Upper lobe of left lung (tissue), 6 donors: Measurements from ENCODE around the gene ARF6. TPM values are rescaled to one million over a fixed set of nuclear protein-coding genes. Genes with fewer than 3 reads are reported as not detected.
A peak's percentile ranks its signal among the peaks of the same experiment; 100 is the strongest.

Source experiments
- ATAC-seq, 2 donors: fragments of 200-7000 bp; cut with Tn5 transposase; one replicate each; pipeline ENCODE4 v1.9.1; 2022; ENCODE audit warnings: mild to moderate bottlenecking in 2 of 2, moderate library complexity in 2 of 2; ENCODE audit not compliant: low FRiP score in 2 of 2
- DNase-seq, 2 donors: peaks; one replicate each; pipeline ENCODE4 v3.0.0-alpha.2; 2019 to 2020
- H3K27ac ChIP-seq, 4 donors: fragments of 200-600 bp; sonication (generic); one replicate each; pipeline ENCODE4 v1.5.1; 2016 to 2019
- H3K27me3 ChIP-seq, 4 donors: fragments of 200-600 bp; sonication (generic); one replicate each; pipeline ENCODE4 v1.5.1; 2017 to 2019
- H3K36me3 ChIP-seq, 4 donors: fragments of 200-600 bp; sonication (generic); one replicate each; pipeline ENCODE4 v1.5.1; 2016 to 2019
- H3K4me1 ChIP-seq, 4 donors: fragments of 200-600 bp; sonication (generic); one replicate each; pipeline ENCODE4 v1.5.1; 2018 to 2019
- H3K4me3 ChIP-seq, 4 donors: fragments of 200-600 bp; sonication (generic); one replicate each; pipeline ENCODE4 v1.5.1; 2017 to 2019; ENCODE audit warnings: mild to moderate bottlenecking in 2 of 4, moderate library complexity in 1 of 4
- H3K9me3 ChIP-seq, 4 donors: fragments of 200-600 bp; sonication (generic); one replicate each; pipeline ENCODE4 v1.5.1; 2018 to 2019
- EP300 ChIP-seq, 4 donors: sonication (generic); formaldehyde crosslinking; IDR thresholded peaks; one replicate each; pipeline ENCODE4 v1.5.1; 2017; ENCODE audit warnings: antibody characterized with exemption in 4 of 4, control low read depth in 2 of 4
- POLR2A ChIP-seq, 4 donors: fragments of 450-650 bp; IDR thresholded peaks; one replicate each; pipeline ENCODE4 v1.5.1; 2016 to 2017; ENCODE audit warnings: antibody characterized with exemption in 4 of 4, mild to moderate bottlenecking in 2 of 4
- POLR2AphosphoS5 ChIP-seq, 2 donors: sonication (generic); formaldehyde crosslinking; IDR thresholded peaks; one replicate each; pipeline ENCODE4 v1.5.1; 2017; ENCODE audit warnings: antibody characterized with exemption in 2 of 2
- WGBS, 2 donors: methylation state at CpG; one replicate each; pipeline ENCODE4 v1.1.5; 2017 to 2018; 5-methylcytosine and 5-hydroxymethylcytosine counted together
- small RNA-seq, 4 donors: library from RNA; depleted of rRNA; stranded (forward); fragments of <200 nt; gene quantifications; one replicate each; pipeline ENCODE3, GENCODE V24; 2016
- total RNA-seq, 6 donors: library from RNA; depleted of rRNA in 4 of 6; stranded (reverse); fragments of >200 nt in 4 of 6; gene quantifications; one replicate each; pipeline versions ENCODE4 v1.1.0 to v1.2.1, GENCODE V29; 2016 to 2021
- TF ChIP-seq, protein P1 (sequence below), 6 experiments: fragments of 450-650 bp in 4 of 6; fragments of 200-600 bp in 2 of 6; sonication (generic) in 2 of 6; IDR thresholded peaks; one replicate each; pipeline ENCODE4 v1.5.1; 2016 to 2019; ENCODE audit warnings: antibody characterized with exemption in 6 of 6
- donor health status: DM: no; HTN: no; CAD: no; lungs with moderate emphysema.
- donor health status: DM: no; HTN: yes; CAD: no; lungs with severe emphysema.

Gene ARF6
- total RNA-seq, 6 donors from 2014 or later, result 21.0 to 81.8 (median 61.0) TPM

DNA sequence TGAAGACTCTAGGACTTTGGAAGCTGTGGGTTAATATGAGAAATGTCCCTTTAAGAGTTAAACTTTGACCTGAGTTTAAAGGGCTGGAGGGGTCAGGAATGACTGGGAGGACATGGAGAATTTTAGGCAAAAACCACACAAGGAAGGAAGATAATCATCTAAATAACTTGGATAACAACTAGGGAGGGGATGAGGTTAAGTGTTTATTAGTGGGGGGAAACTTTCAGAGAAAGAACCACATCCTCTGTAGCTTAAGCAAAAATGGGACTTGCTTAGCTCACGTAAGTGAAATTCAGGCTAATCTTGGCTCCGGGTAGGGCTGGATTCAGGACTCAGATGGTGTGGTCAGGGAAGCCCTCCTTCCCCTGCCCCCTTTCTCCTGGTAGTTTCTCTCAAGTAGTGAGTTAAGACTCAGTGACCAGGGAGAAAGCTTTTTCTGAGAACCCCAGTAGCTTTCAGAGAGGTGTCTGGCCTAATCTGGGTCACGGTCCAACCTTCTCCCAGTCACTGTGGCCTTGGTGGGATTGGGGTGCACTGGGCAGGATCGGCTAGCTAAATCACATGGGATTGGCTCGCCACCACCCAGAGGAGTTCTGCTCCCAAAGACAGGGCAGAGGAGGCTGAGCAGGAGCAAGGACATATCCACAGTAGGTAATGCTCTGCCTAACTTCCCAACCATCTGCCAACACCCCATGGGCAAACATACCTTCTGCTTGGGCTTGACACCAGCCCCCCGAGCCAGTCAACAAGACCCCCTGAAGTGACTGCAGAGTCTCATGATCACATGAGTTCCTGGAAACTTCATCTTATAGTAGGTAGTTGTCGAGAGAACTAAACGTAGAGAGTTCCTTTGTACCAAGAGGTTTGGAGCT lies 52.8 kb downstream of the ARF6 start:
- peaks cover 21 to 26% (median 24%) of the 10 kb centered on the region in 4 donors for H3K4me1 ChIP-seq
- peak in 1 of 2 donors; percentile 16 for ATAC-seq
- no peak overlapping the region for H3K4me3 ChIP-seq
- H3K27ac ChIP-seq, result peak overlapping the region; percentile 43 to 75 (median 72)
- TF ChIP-seq, protein P1, sequence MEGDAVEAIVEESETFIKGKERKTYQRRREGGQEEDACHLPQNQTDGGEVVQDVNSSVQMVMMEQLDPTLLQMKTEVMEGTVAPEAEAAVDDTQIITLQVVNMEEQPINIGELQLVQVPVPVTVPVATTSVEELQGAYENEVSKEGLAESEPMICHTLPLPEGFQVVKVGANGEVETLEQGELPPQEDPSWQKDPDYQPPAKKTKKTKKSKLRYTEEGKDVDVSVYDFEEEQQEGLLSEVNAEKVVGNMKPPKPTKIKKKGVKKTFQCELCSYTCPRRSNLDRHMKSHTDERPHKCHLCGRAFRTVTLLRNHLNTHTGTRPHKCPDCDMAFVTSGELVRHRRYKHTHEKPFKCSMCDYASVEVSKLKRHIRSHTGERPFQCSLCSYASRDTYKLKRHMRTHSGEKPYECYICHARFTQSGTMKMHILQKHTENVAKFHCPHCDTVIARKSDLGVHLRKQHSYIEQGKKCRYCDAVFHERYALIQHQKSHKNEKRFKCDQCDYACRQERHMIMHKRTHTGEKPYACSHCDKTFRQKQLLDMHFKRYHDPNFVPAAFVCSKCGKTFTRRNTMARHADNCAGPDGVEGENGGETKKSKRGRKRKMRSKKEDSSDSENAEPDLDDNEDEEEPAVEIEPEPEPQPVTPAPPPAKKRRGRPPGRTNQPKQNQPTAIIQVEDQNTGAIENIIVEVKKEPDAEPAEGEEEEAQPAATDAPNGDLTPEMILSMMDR (IDR thresholded peaks at IDR 0.05), result no peak
- TF ChIP-seq POLR2A (IDR thresholded peaks at IDR 0.05) (no peak), POLR2AphosphoS5 (IDR thresholded peaks at IDR 0.05) (no peak), EP300 (IDR thresholded peaks at IDR 0.05) (no peak)
- WGBS, 2 donors, result 74 to 83% methylated on average over 6 to 8 of the region's 8 CpGs
- H3K36me3 ChIP-seq, result no peaks in the 10 kb centered on the region
- H3K27me3 ChIP-seq, result no peaks in the 10 kb centered on the region
- no peak for DNase-seq
- no peaks in the 10 kb centered on the region for H3K9me3 ChIP-seq

Small RNA genes within 50 kb of the gene (small RNA-seq; reads per million reads assigned to genes)
- gene RF00017, result 0 reads per million in 4 donors
- gene RN7SL2, result 2.2 to 23.7 (median 4.4) reads per million in 4 donors
- gene RN7SL3, result 0 to 1.1 (median 0.41) reads per million in 4 donors
- gene RNU6-189P, result 0 reads per million in 4 donors

Other genes with a start within 250 kb of the ARF6 start
- 1 to 10 TPM in 4 of 6 donors, under 1 TPM in 2; 0.49 to 2.7 (median 2.1) TPM for gene POLE2, start 204.9 kb upstream of the ARF6 start, total RNA-seq
- 10 to 100 TPM in 1 of 6 donors, 1 to 10 TPM in 5; 4.6 to 11.1 (median 5.3) TPM for gene KLHDC1, start 200.0 kb upstream of the ARF6 start, total RNA-seq
- 10 to 100 TPM; 35.4 to 77.5 (median 53.8) TPM for gene KLHDC2, start 124.9 kb upstream of the ARF6 start, total RNA-seq
- 100 to 1,000 TPM in 2 of 6 donors, 10 to 100 TPM in 4; 47.9 to 293 (median 73.7) TPM for gene NEMF, start 40.3 kb upstream of the ARF6 start, total RNA-seq
- 1 to 10 TPM; 3.0 to 9.9 (median 5.9) TPM for gene VCPKMT, start 223.5 kb downstream of the ARF6 start, total RNA-seq